Subcutaneous abdominal adipose tissue (tissue), 5 donors: ENCODE results near the gene CLMP.

Experiments used
- H3K27ac ChIP-seq: one replicate; pipeline ENCODE4 v1.7.0; 2013; ENCODE audit warnings: low read depth, mild to moderate bottlenecking, inconsistent platforms, low read length, moderate library complexity
- H3K27me3 ChIP-seq, 5 donors: one replicate each; pipeline ENCODE4 v1.7.0; 2013; ENCODE audit warnings: low read length in 5 of 5, inconsistent platforms in 1 of 5; ENCODE audit not compliant: control insufficient read depth in 5 of 5, insufficient read depth in 4 of 5
- H3K36me3 ChIP-seq, 5 donors: one replicate each; pipeline ENCODE4 v1.7.0; 2013; ENCODE audit warnings: low read length in 5 of 5; ENCODE audit not compliant: control insufficient read depth in 5 of 5, insufficient read depth in 5 of 5
- H3K4me1 ChIP-seq, 5 donors: one replicate each; pipeline ENCODE4 v1.7.0; 2013; ENCODE audit warnings: low read length in 5 of 5, mild to moderate bottlenecking in 3 of 5, moderate library complexity in 1 of 5; ENCODE audit not compliant: control insufficient read depth in 5 of 5, insufficient read depth in 5 of 5
- H3K4me3 ChIP-seq, 5 donors: one replicate each; pipeline ENCODE4 v1.7.0; 2013; ENCODE audit warnings: low read length in 5 of 5, low read depth in 1 of 5
- H3K9ac ChIP-seq, 5 donors: one replicate each; pipeline ENCODE4 v1.7.0; 2013; ENCODE audit warnings: low read length in 5 of 5, mild to moderate bottlenecking in 4 of 5, moderate library complexity in 3 of 5
- H3K9me3 ChIP-seq, 5 donors: one replicate each; pipeline ENCODE4 v1.7.0; 2013; ENCODE audit warnings: low read length in 5 of 5; ENCODE audit not compliant: control insufficient read depth in 5 of 5
- donor health status: healthy.
- donor health status: healthy.
- donor health status: healthy.
- donor health status: healthy.
- donor health status: healthy.

Gene CLMP, protein sequence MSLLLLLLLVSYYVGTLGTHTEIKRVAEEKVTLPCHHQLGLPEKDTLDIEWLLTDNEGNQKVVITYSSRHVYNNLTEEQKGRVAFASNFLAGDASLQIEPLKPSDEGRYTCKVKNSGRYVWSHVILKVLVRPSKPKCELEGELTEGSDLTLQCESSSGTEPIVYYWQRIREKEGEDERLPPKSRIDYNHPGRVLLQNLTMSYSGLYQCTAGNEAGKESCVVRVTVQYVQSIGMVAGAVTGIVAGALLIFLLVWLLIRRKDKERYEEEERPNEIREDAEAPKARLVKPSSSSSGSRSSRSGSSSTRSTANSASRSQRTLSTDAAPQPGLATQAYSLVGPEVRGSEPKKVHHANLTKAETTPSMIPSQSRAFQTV

DNA sequence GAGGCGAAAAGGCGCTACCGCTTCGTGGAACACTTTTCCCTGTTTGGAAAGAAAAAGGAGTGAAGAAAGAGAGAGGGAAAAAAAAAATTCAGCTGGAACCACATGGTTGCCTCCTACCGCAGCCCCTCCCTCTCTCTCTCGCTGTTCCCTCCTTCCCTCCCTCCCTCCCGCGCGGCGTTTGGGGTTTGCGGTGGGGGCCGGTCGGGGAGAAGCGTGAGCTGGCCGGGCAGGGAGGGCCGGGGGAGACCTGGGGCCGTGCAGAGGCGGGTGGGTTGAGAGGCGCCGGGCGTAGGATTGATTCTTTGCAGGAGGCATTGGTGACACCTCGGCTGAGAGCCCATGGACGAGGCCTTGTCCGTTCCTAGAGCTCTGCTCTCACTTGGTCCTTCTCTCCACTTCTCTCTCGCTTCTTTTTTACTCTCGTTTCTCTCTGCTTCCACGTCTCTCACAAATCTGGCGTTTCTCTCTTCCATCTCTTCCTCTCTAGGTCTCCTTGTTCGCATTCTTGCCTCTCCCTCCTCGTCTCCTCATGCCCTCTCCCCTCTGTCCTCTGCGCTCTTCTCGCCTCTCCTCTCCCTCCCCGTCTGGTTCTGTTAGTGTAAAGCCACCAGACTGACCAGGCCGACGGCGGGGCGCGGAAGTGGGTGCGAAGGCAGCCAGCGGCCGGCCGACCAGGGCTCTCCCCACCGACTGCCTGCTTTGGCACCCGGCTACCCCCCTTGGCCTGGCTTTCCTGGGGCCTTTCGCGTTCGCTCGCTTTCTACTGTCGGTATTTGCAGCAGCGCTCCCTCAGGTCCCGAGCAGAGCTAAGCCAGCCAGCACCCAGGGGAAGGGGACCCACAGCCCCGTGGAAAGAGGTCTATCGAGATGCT lies at the start of gene CLMP:
Gene CLMP, minus strand, starts transcription at position 61 of the 872 bp plus-strand sequence. CDS start 308 bp downstream, outside the sequence.
- Histone ChIP-seq H3K4me1 (peaks cover 1 to 49% (median 43%) of the 10 kb centered on the region in 5 donors), H3K27me3 (peaks cover 0 to 18% (median 10%) of the 10 kb centered on the region in 5 donors), H3K9ac (peak within 1 kb of the TSS; percentile 54 to 87 (median 68)), H3K4me3 (peak within 1 kb of the TSS; percentile 64 to 86 (median 69)), H3K27ac (peak within 1 kb of the TSS; percentile 92), H3K9me3 (no peaks in the 10 kb centered on the region), H3K36me3 (no peaks in the 10 kb centered on the region)

- Histone ChIP-seq H3K27me3 (no peaks in the 10 kb centered on the region), H3K27ac (no peak overlapping the region), H3K9ac (no peak overlapping the region)
Measured at GRCh38 chr11:123241874-123242543, 47.0 kb upstream of the CLMP start.

GRCh38 chr11:123241294-123241693 lies 46.2 kb upstream of the CLMP start:
- no peak overlapping the region for H3K9ac ChIP-seq
- H3K4me3 ChIP-seq, result no peak overlapping the region
- no peaks in the 10 kb centered on the region for H3K27me3 ChIP-seq
- no peak overlapping the region for H3K27ac ChIP-seq
- H3K9me3 ChIP-seq, result no peaks in the 10 kb centered on the region
- no peaks in the 10 kb centered on the region for H3K36me3 ChIP-seq
- peaks cover 0 to 18% (median 9%) of the 10 kb centered on the region in 5 donors for H3K4me1 ChIP-seq

More at GRCh38 chr11:123241874-123242543, 47.0 kb upstream of the CLMP start:
- Histone ChIP-seq H3K36me3 (no peaks in the 10 kb centered on the region), H3K4me3 (no peak overlapping the region), H3K4me1 (peaks cover under 1 to 21% (median 11%) of the 10 kb centered on the region in 5 donors), H3K9me3 (no peaks in the 10 kb centered on the region)

DNA sequence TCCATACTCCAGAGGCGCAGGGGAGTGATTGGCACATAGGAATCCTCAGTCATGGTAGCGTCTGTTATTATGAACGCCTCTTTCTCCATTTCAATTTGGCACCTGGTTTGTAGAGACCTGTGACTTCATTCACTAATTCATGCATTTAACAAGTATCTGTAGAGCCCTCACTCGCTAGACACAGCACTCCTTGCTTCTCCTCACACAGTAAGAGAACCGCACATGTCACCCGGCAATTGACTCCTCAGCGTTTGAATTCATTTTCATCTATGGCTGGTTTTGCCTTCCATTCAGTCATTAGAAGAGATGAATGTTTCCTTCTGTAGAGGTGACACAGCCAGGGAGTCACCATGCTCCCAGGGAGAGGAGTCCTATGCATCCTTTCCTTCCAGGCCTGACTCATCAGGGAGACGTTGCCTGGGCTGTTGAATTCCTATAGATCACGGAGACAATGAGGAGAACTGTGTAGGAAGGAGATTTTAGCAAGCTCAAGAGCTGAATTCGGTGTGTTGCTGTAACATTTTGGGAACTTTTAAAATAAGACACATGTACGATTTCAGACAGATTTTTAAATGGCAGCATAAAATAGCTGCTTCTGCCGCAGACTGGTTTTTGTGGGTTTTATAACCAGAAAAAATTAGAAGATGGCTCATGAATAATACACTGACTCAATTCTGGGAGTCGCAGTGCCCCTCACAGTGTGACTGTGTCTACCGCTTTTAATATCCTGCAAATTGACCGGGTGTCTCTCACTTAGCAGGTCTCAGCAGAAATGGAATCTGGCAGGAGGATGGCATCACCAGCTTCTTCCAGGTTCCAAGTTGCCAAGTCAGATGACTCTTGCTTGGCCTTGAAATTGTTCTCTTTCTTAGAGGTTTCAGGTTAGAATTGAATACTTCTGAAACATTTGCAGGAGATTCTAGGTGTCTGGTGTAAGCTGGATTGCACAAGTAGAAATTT lies 44.4 kb upstream of the CLMP start:
- H3K36me3 ChIP-seq, result no peaks in the 10 kb centered on the region
- H3K4me1 ChIP-seq, result peaks cover 0 to 34% (median 21%) of the 10 kb centered on the region in 5 donors
- H3K9ac ChIP-seq, result no peak overlapping the region
- H3K9me3 ChIP-seq, result no peaks in the 10 kb centered on the region
- H3K4me3 ChIP-seq, result no peak overlapping the region
- peak overlapping the region; percentile 55 for H3K27ac ChIP-seq
- H3K27me3 ChIP-seq, result no peaks in the 10 kb centered on the region

DNA sequence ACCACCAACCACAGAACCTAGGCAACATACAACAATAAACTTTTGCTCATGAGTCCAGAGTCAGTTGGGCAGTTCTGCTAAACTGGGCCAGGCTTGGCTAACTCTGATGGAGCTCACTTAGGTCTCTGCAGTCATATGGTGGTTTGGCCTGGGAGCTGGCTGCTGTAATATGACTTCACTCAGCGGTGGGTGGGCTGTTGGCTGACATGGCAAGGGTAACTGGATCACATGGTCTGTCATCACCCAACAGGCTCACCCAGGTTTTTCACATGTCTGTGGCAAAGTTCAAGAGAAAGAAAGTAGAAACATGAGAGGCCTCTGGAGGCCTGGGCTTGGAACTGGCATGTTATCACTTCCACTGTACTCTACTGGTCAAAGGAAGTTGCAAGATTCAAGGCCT lies 43.2 kb upstream of the CLMP start:
- Histone ChIP-seq H3K36me3 (no peaks in the 10 kb centered on the region), H3K27ac (peak overlapping the region; percentile 89), H3K9me3 (no peaks in the 10 kb centered on the region), H3K9ac (no peak overlapping the region), H3K4me3 (no peak overlapping the region), H3K27me3 (no peaks in the 10 kb centered on the region), H3K4me1 (peaks cover 0 to 34% (median 23%) of the 10 kb centered on the region in 5 donors)

DNA sequence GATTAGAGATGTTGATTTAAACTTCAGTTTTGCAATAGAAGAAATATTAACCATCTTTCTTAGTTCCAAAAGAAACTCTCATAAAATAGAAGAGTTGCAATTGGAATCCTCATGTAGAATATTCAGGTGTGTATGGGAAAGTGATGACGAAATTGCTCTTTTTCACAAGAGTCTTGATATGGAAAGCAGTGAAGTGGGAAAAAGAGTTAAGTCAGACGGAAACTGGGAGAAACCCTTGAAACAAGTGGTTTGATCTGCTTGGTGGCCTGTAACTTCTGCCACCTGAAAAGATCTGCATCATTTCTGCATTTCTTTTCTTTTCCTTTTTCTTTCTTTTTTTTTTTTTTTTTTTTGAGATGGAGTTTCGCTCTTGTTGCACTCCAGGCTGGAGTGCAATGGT lies 41.8 kb upstream of the CLMP start:
- H3K9me3 ChIP-seq, result no peaks in the 10 kb centered on the region
- no peak overlapping the region for H3K9ac ChIP-seq
- H3K4me1 ChIP-seq, result peaks cover 0 to 34% (median 20%) of the 10 kb centered on the region in 5 donors
- H3K27me3 ChIP-seq, result no peaks in the 10 kb centered on the region
- no peak overlapping the region for H3K4me3 ChIP-seq
- no peaks in the 10 kb centered on the region for H3K36me3 ChIP-seq
- peak overlapping the region; percentile 40 for H3K27ac ChIP-seq

DNA sequence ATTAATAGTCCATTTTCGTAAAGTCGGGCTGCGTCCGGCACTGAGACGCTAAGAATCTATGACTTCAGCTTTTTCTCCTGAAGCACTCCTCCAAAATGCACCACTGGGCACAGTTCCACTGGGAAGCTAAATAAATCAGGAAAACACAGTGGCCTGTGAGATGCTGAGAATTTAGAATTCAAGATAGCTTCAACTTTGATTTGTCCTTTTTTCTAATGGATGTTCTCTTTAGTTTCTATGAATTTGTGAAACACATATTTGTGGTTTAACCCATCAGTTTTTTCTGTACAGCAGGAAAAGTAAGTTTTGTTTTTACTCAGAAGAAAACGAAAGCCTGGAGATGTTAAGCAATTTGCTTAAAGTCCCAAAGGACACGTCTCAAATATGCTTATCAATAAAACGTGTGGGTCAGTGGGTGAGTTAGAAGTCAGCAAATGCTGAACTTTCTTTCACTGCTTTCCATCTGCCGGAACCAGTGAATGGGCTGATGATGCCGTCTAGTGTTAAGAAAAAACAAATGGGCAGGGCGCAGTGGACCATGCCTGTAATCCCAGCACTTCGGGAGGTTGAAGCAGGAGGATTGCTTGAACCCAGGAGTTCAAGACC lies 40.7 kb upstream of the CLMP start:
- Histone ChIP-seq H3K27me3 (no peaks in the 10 kb centered on the region), H3K9ac (peak overlapping the region in 1 of 5 donors; percentile 37), H3K27ac (peak overlapping the region; percentile 85), H3K4me3 (no peak overlapping the region), H3K4me1 (peaks cover 0 to 34% (median 20%) of the 10 kb centered on the region in 5 donors), H3K36me3 (no peaks in the 10 kb centered on the region), H3K9me3 (no peaks in the 10 kb centered on the region)

DNA sequence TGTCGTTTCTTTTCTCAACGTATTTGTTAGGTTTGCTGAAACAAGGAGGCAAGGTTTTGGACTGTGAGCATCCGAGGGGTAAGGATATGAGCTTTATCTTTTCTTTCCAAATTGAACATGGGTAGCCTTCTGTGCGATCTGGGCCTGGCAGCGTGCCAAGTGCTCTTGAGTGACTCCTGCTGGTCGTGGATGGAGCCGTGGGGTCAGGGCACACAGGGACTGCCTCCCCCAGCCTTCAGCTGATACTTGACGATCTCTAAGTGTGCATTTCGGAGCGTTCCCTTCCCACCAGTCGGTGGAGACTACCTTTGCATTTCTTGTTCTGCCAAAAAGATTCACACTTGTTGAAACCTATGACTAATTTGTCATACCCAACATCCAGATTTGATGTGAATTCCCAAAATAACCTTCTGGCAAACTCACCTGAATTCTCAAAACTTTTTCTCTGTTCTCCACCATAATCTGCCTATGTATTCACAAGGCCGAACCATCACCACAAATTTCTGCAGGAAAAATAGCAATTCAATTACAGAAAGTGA lies 40.1 kb upstream of the CLMP start:
- Histone ChIP-seq H3K27ac (peak overlapping the region; percentile 85), H3K4me1 (peaks cover 0 to 40% (median 20%) of the 10 kb centered on the region in 5 donors), H3K4me3 (no peak overlapping the region), H3K27me3 (no peaks in the 10 kb centered on the region), H3K9ac (no peak overlapping the region), H3K36me3 (no peaks in the 10 kb centered on the region), H3K9me3 (no peaks in the 10 kb centered on the region)
